C4-2B (cell line): Measurements from ENCODE around the gene COL28A1.

Source experiments
- CTCF ChIP-seq: fragments of 450-650 bp; conservative IDR thresholded peaks from 2 replicates; pipeline ENCODE4 v1.5.1; 2017; ENCODE audit warnings: mild to moderate bottlenecking
- ZFX ChIP-seq: fragments of 450-650 bp; IDR thresholded peaks from 2 replicates; pipeline ENCODE4 v1.6.1; 2017

GRCh38 chr7:7351832-7352231, 183.8 kb downstream of the COL28A1 start:
- no peak for TF ChIP-seq CTCF
- TF ChIP-seq ZFX, result no peak
